SH-SY5Y (cell line): ENCODE measurements around the gene CACTIN.

Experiments used
- GATA2 ChIP-seq: IDR thresholded peaks from 2 replicates; pipeline ENCODE4 v1.6.1; 2011; ENCODE audit warnings: mild to moderate bottlenecking, low read depth, low read length
- GATA3 ChIP-seq: IDR thresholded peaks from 2 replicates; pipeline ENCODE4 v1.6.1; 2011; ENCODE audit warnings: low read depth, mild to moderate bottlenecking, low read length, moderate library complexity

Gene CACTIN

GRCh38 chr19:3572132-3572854 is 54.3 kb downstream of the CACTIN start:
- no peak for TF ChIP-seq GATA3
- TF ChIP-seq GATA2 = peak; percentile 94

- TF ChIP-seq GATA2 = no peak
- no peak for TF ChIP-seq GATA3
Measured at GRCh38 chr19:3570606-3571011, 56.0 kb downstream of the CACTIN start.

- TF ChIP-seq GATA2 (no peak), GATA3 (no peak)
Measured at GRCh38 chr19:3565139-3565538, 61.5 kb downstream of the CACTIN start.

GRCh38 chr19:3563709-3564524 is 62.7 kb downstream of the CACTIN start:
- no peak for TF ChIP-seq GATA2
- no peak for TF ChIP-seq GATA3
